ENCODE data around the gene NPTXR.

- TF ChIP-seq, protein P1, sequence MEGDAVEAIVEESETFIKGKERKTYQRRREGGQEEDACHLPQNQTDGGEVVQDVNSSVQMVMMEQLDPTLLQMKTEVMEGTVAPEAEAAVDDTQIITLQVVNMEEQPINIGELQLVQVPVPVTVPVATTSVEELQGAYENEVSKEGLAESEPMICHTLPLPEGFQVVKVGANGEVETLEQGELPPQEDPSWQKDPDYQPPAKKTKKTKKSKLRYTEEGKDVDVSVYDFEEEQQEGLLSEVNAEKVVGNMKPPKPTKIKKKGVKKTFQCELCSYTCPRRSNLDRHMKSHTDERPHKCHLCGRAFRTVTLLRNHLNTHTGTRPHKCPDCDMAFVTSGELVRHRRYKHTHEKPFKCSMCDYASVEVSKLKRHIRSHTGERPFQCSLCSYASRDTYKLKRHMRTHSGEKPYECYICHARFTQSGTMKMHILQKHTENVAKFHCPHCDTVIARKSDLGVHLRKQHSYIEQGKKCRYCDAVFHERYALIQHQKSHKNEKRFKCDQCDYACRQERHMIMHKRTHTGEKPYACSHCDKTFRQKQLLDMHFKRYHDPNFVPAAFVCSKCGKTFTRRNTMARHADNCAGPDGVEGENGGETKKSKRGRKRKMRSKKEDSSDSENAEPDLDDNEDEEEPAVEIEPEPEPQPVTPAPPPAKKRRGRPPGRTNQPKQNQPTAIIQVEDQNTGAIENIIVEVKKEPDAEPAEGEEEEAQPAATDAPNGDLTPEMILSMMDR (IDR thresholded peaks at IDR 0.05; ENCODE audit: extremely low read depth in 1 of 2, insufficient read depth in 1 of 2, low read depth in 1 of 2, low read length in 2 of 2): no peak
- no peak for TF ChIP-seq POLR2A (IDR thresholded peaks at IDR 0.05; ENCODE audit: low read depth, low read length)
Observed at GRCh38 chr22:38815842-38816241, 28.0 kb downstream of the NPTXR start.
